NCI-H146 (cell line): ENCODE data around the gene SPINT2.
"Not testable (repeated sequence)": the region's sequence is repeated elsewhere in the genome, so short reads cannot be mapped to it uniquely, and the experiment has no call there.

Experiments used
- DNase-seq: peaks from one replicate; lab custom pipeline; 2025; lab: John Stamatoyannopoulos, UW

The SPINT2 gene

GRCh38 chr19:38239816-38240215, 24.6 kb upstream of the SPINT2 start:
- DNase-seq = no peak

GRCh38 chr19:38243279-38243673, 21.1 kb upstream of the SPINT2 start:
- no peak for DNase-seq

- DNase-seq = no peak
Observed at GRCh38 chr19:38245826-38246498, 18.4 kb upstream of the SPINT2 start.

- no peak for DNase-seq
Observed at GRCh38 chr19:38247126-38247525, 17.2 kb upstream of the SPINT2 start.

GRCh38 chr19:38247734-38248268, 16.6 kb upstream of the SPINT2 start:
- DNase-seq = no peak

GRCh38 chr19:38248421-38248820, 16.0 kb upstream of the SPINT2 start:
- no peak for DNase-seq

GRCh38 chr19:38250428-38250820, 13.9 kb upstream of the SPINT2 start:
- no peak for DNase-seq

GRCh38 chr19:38250821-38251563, 13.4 kb upstream of the SPINT2 start:
- peak; percentile 32 for DNase-seq

GRCh38 chr19:38251564-38252051, 12.8 kb upstream of the SPINT2 start:
- no peak for DNase-seq

- DNase-seq = no peak
Observed at GRCh38 chr19:38252385-38252784, 12.0 kb upstream of the SPINT2 start.

GRCh38 chr19:38252941-38253691, 11.3 kb upstream of the SPINT2 start:
- DNase-seq = no peak

- no peak for DNase-seq
Observed at GRCh38 chr19:38253788-38254187, 10.6 kb upstream of the SPINT2 start.

GRCh38 chr19:38255383-38256014, 8.9 kb upstream of the SPINT2 start:
- peak; percentile 28 for DNase-seq

GRCh38 chr19:38261942-38262341, 2.4 kb upstream of the SPINT2 start:
- DNase-seq = not testable (repeated sequence)

- no peak for DNase-seq
Observed at GRCh38 chr19:38262585-38263268, 1.6 kb upstream of the SPINT2 start.

GRCh38 chr19:38263689-38264485, 486 bp upstream of the SPINT2 start:
- DNase-seq = peak; percentile 98

- peak; percentile 35 for DNase-seq
Observed at GRCh38 chr19:38265213-38265861, 964 bp downstream of the SPINT2 start.

GRCh38 chr19:38265921-38266429, 1.6 kb downstream of the SPINT2 start:
- DNase-seq = no peak

- DNase-seq = no peak
Observed at GRCh38 chr19:38266981-38267597, 2.7 kb downstream of the SPINT2 start.
